WTC11 (cell line): ENCODE measurements around the gene EFCAB12. TPM values are rescaled to one million over a fixed set of nuclear protein-coding genes. Genes with fewer than 3 reads are reported as not detected.
A peak's percentile ranks its signal among the peaks of the same experiment; 100 is the strongest.

Experiments
- ATAC-seq: fragments of 200-7000 bp; cut with Tn5 transposase; 2 replicates; pipeline ENCODE4 v1.10.0; 2021; ENCODE audit warnings: mild to moderate bottlenecking, moderate library complexity
- CTCF ChIA-PET: fragments of 300-600 bp; sonication (Branson Sonifier 250); formaldehyde crosslinking; loops from one replicate; lab custom pipeline; 2021; ENCODE audit warnings: antibody characterized with exemption; lab: Charles Lee
- POLR2A ChIA-PET: fragments of 350-600 bp; sonication (Branson Sonifier 250); formaldehyde crosslinking; loops from one replicate; lab custom pipeline; 2021; ENCODE audit warnings: antibody characterized with exemption; lab: Charles Lee
- DNase-seq: peaks from one replicate; pipeline ENCODE4 v3.0.0; 2021; ENCODE audit warnings: low spot score
- H3K27ac Mint-ChIP-seq: 2 replicates; pipeline ENCODE4 v1.8.0; 2021; ENCODE audit warnings: mixed read lengths
- H3K27me3 Mint-ChIP-seq: 2 replicates; pipeline ENCODE4 v1.8.0; 2021; ENCODE audit warnings: low read depth, mild to moderate bottlenecking, moderate library complexity, mixed read lengths
- H3K36me3 Mint-ChIP-seq: 2 replicates; pipeline ENCODE4 v1.8.0; 2021; ENCODE audit warnings: mixed read lengths
- H3K4me1 Mint-ChIP-seq: 2 replicates; pipeline ENCODE4 v1.8.0; 2022; ENCODE audit warnings: mixed read lengths
- H3K4me3 Mint-ChIP-seq: 2 replicates; pipeline ENCODE4 v1.8.0; 2021; ENCODE audit warnings: mild to moderate bottlenecking, moderate library complexity, mixed read lengths
- H3K9me3 Mint-ChIP-seq: 2 replicates; pipeline ENCODE4 v1.8.0; 2021; ENCODE audit warnings: mixed read lengths
- ELF4 ChIP-seq: sonication (generic); formaldehyde crosslinking; IDR thresholded peaks from 2 replicates; pipeline ENCODE4 v1.8.1; 2022; ENCODE audit warnings: low read depth, mild to moderate bottlenecking, moderate library complexity, missing genetic modification reagents
- EMX1 ChIP-seq: fragments of 250-450 bp; sonication (Bioruptor Pico); IDR thresholded peaks from 2 replicates; pipeline ENCODE4 v1.8.0; 2021; ENCODE audit warnings: mild to moderate bottlenecking
- FOXK1 ChIP-seq: sonication (generic); formaldehyde crosslinking; IDR thresholded peaks from 2 replicates; pipeline ENCODE4 v1.8.0; 2022; ENCODE audit warnings: mild to moderate bottlenecking, moderate library complexity, missing genetic modification reagents
- GABPB1 ChIP-seq: sonication (generic); formaldehyde crosslinking; IDR thresholded peaks from 2 replicates; pipeline ENCODE4 v1.8.1; 2023; ENCODE audit warnings: mild to moderate bottlenecking, missing genetic modification reagents
- GTF2I ChIP-seq: fragments of 250-450 bp; sonication (Bioruptor Pico); conservative IDR thresholded peaks from 2 replicates; pipeline ENCODE4 v1.4.0; 2021; ENCODE audit warnings: mild to moderate bottlenecking
- MXD4 ChIP-seq: fragments of 250-450 bp; sonication (Bioruptor Pico); IDR thresholded peaks from 2 replicates; pipeline ENCODE4 v1.8.0; 2021; ENCODE audit warnings: mild to moderate bottlenecking, moderate library complexity, borderline replicate concordance
- NR1H2 ChIP-seq: sonication (generic); formaldehyde crosslinking; IDR thresholded peaks from 2 replicates; pipeline ENCODE4 v1.9.0; 2021; ENCODE audit warnings: mild to moderate bottlenecking, moderate library complexity, missing genetic modification reagents
- TP53 ChIP-seq: sonication (generic); formaldehyde crosslinking; IDR thresholded peaks from 2 replicates; pipeline ENCODE4 v1.8.1; 2023; ENCODE audit warnings: mild to moderate bottlenecking, missing genetic modification reagents
- ZBTB21 ChIP-seq: sonication (generic); formaldehyde crosslinking; IDR thresholded peaks from 2 replicates; pipeline ENCODE4 v1.8.1; 2023; ENCODE audit warnings: mild to moderate bottlenecking, missing genetic modification reagents, borderline replicate concordance
- ZNF121 ChIP-seq: sonication (generic); formaldehyde crosslinking; IDR thresholded peaks from 2 replicates; pipeline ENCODE4 v1.8.0; 2023; ENCODE audit warnings: missing genetic modification reagents
- ZNF219 ChIP-seq: sonication (generic); formaldehyde crosslinking; IDR thresholded peaks from 2 replicates; pipeline ENCODE4 v1.8.0; 2023; ENCODE audit warnings: missing genetic modification reagents, mild to moderate bottlenecking, borderline replicate concordance
- ZNF232 ChIP-seq: sonication (generic); formaldehyde crosslinking; IDR thresholded peaks from 2 replicates; pipeline ENCODE4 v1.8.0; 2022; ENCODE audit warnings: mild to moderate bottlenecking, missing genetic modification reagents
- ZNF317 ChIP-seq: sonication (generic); formaldehyde crosslinking; IDR thresholded peaks from 2 replicates; pipeline ENCODE4 v1.8.1; 2023; ENCODE audit warnings: low read depth, mild to moderate bottlenecking, moderate library complexity, missing genetic modification reagents, borderline replicate concordance
- ZNF423 ChIP-seq: fragments of 250-450 bp; sonication (Bioruptor Pico); IDR thresholded peaks from 2 replicates; pipeline ENCODE4 v2.1.2; 2022; ENCODE audit warnings: mild to moderate bottlenecking, moderate library complexity
- total RNA-seq: library from RNA; stranded (reverse); gene quantifications from 3 replicates; pipeline ENCODE4 v1.2.3, GENCODE V29; 2021
- TF ChIP-seq, protein P1 (sequence below): sonication (generic); formaldehyde crosslinking; IDR thresholded peaks from 2 replicates; pipeline ENCODE4 v1.8.0; 2023; ENCODE audit warnings: missing genetic modification reagents
- TF ChIP-seq, protein P2 (sequence below): sonication (generic); formaldehyde crosslinking; IDR thresholded peaks from 2 replicates; pipeline ENCODE4 v1.8.1; 2022; ENCODE audit warnings: mild to moderate bottlenecking, moderate library complexity, missing genetic modification reagents
- TF ChIP-seq, protein P3 (sequence below): sonication (generic); formaldehyde crosslinking; IDR thresholded peaks from 2 replicates; pipeline ENCODE4 v1.8.0; 2022; ENCODE audit warnings: mild to moderate bottlenecking, missing genetic modification reagents
- TF ChIP-seq, protein P4 (sequence below): sonication (generic); formaldehyde crosslinking; IDR thresholded peaks from 2 replicates; pipeline ENCODE4 v1.8.0; 2022; ENCODE audit warnings: mild to moderate bottlenecking, missing genetic modification reagents
- TF ChIP-seq, protein P5 (sequence below): sonication (generic); formaldehyde crosslinking; IDR thresholded peaks from 2 replicates; pipeline ENCODE4 v1.8.0; 2022; ENCODE audit warnings: mild to moderate bottlenecking, missing genetic modification reagents
- TF ChIP-seq, protein P6 (sequence below): fragments of 200-600 bp; IDR thresholded peaks from 2 replicates; pipeline ENCODE4 v1.8.0; 2022; ENCODE audit warnings: antibody characterized with exemption
- TF ChIP-seq, protein P7 (sequence below): sonication (generic); formaldehyde crosslinking; IDR thresholded peaks from 2 replicates; pipeline ENCODE4 v1.8.1; 2023; ENCODE audit warnings: mild to moderate bottlenecking, missing genetic modification reagents, borderline replicate concordance
- TF ChIP-seq, protein P8 (sequence below): sonication (generic); formaldehyde crosslinking; IDR thresholded peaks from 2 replicates; pipeline ENCODE4 v1.8.0; 2022; ENCODE audit warnings: mild to moderate bottlenecking, missing genetic modification reagents

EFCAB12 gene
- total RNA-seq, 1 experiment from 2014 or later, result 0.20 TPM

DNA sequence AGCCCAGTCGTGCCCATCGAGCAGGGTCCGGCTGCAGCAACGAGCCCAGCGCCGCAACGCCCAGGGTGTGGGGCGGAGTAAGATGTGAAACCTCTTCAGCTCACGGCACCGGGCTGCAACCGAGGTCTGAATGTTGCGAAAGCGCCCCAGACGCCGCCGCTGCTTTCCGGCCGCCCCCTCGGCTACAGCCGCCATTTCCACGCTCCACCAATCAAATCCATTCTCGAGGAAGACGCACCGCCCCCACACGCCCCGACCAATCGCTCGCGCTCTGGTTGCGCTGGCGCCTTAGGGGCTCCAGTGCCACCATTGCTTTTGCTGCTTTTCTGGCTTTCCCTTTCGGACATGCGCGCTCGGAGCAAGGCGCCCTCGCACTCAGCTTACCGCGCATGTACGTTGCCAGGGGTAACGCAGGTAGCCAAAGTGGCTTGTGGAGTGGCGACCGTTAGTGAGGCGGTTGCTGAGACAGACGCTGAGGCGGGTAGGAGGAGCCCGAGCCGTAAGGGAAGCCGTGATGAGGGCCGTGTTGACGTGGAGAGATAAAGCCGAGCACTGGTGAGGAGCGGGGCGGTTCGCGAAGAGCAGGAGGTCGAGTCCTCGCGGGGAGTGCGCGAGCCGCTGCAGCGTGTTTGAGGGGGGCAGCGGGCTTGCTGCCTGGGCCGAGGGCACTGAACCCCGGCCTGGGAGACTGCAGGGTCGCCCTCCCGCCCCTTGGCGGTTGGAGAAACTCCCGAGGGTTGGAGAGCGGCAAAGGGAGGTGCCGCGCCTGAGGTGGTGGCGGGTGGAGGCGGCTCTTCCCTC, 11.6 kb upstream of the EFCAB12 start, which contains the start of the genes IFT122 and MBD4 (continued):
- peak; percentile 34; the same call in 1 of the 2 replicates for TF ChIP-seq GABPB1 (CRISPR knock-in tag)
- no peak for TF ChIP-seq NR1H2 (CRISPR knock-in tag)
- TF ChIP-seq FOXK1 (CRISPR knock-in tag), result peak; percentile 94
- no peak for TF ChIP-seq ELF4
- TF ChIP-seq, protein P1, sequence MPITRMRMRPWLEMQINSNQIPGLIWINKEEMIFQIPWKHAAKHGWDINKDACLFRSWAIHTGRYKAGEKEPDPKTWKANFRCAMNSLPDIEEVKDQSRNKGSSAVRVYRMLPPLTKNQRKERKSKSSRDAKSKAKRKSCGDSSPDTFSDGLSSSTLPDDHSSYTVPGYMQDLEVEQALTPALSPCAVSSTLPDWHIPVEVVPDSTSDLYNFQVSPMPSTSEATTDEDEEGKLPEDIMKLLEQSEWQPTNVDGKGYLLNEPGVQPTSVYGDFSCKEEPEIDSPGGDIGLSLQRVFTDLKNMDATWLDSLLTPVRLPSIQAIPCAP (CRISPR knock-in tag), result no peak
- TF ChIP-seq, protein P2, sequence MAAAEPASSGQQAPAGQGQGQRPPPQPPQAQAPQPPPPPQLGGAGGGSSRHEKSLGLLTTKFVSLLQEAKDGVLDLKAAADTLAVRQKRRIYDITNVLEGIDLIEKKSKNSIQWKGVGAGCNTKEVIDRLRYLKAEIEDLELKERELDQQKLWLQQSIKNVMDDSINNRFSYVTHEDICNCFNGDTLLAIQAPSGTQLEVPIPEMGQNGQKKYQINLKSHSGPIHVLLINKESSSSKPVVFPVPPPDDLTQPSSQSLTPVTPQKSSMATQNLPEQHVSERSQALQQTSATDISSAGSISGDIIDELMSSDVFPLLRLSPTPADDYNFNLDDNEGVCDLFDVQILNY (CRISPR knock-in tag), result peak; percentile 42; the same call in 1 of the 2 replicates
- no peak for TF ChIP-seq ZNF423 (CRISPR knock-in tag)
- TF ChIP-seq ZBTB21 (CRISPR knock-in tag), result peak; percentile 58; the same call in 1 of the 2 replicates
- peak; percentile 87; the same call in 1 of the 2 replicates for TF ChIP-seq ZNF232 (CRISPR knock-in tag)
- no peak for TF ChIP-seq ZNF121 (CRISPR knock-in tag)
- no peak for TF ChIP-seq TP53 (CRISPR knock-in tag)
- TF ChIP-seq MXD4 (CRISPR knock-in tag), result no peak
- no peak for TF ChIP-seq ZNF219 (CRISPR knock-in tag)
- TF ChIP-seq, all 79 proteins: peak for 21

DNA sequence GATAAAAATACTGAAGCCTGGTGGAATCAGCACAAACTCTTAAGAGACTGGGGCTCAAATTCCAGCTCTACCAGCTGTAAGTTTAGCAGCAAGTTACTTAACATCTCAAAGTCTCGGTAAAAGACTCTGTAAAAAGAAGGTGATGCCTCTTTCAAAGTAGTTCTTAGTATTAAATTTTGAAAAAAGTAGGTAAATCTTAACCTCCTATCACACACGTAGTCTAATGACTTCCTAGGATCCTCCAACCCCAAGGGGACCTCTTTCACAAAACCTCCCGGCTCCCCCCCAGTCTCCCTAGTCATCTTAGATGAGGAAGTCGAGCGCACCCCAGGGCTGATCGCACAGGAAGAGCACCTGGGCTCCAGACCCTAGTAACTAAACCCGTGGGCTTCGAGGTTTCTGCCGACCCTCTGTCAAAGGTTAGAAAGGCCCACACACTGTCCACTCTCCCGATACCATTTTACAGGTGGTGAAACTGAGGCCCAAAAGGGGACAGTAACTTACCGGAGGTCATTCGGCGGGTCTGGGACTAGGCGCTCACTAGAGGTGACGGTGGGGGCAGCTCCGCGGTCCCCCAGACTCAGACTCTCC, 10.9 kb upstream of the EFCAB12 start:
- Mint-ChIP-seq H3K4me3 (peak overlapping the region; percentile 99), H3K27me3 (no peaks in the 10 kb centered on the region; the same call in 1 of the 2 replicates), H3K27ac (peak overlapping the region; percentile 100), H3K4me1 (peaks cover 31% of the 10 kb centered on the region), H3K9me3 (no peaks in the 10 kb centered on the region), H3K36me3 (peaks cover 38% of the 10 kb centered on the region)
- POLR2A ChIA-PET, result interaction anchor here (0.6 to 1.8 kb wide), 7 partner anchors 8 to 169 kb away, joined by 3 to 10 read pairs (median 3); partner anchors contain the start of gene EFCAB12
- CTCF ChIA-PET, result interaction anchor here (0.6 to 2.9 kb wide), 9 partner anchors 9 to 95 kb away, joined by 3 to 25 read pairs (median 4); partner anchors contain the start of gene EFCAB12
- DNase-seq (peak; percentile 37), ATAC-seq (peak; percentile 0; the same call in 1 of the 2 replicates)
- no peak for TF ChIP-seq FOXK1 (CRISPR knock-in tag)
- peak; percentile 98 for TF ChIP-seq GTF2I (CRISPR knock-in tag)
- TF ChIP-seq, protein P3, sequence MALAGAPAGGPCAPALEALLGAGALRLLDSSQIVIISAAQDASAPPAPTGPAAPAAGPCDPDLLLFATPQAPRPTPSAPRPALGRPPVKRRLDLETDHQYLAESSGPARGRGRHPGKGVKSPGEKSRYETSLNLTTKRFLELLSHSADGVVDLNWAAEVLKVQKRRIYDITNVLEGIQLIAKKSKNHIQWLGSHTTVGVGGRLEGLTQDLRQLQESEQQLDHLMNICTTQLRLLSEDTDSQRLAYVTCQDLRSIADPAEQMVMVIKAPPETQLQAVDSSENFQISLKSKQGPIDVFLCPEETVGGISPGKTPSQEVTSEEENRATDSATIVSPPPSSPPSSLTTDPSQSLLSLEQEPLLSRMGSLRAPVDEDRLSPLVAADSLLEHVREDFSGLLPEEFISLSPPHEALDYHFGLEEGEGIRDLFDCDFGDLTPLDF (CRISPR knock-in tag), result no peak
- no peak for TF ChIP-seq ZBTB21 (CRISPR knock-in tag)
- TF ChIP-seq ZNF317 (CRISPR knock-in tag), result 0 out of 2 replicates have a peak, but pooled peaks have one; percentile 41
- no peak for TF ChIP-seq EMX1 (CRISPR knock-in tag)
- no peak for TF ChIP-seq ZNF232 (CRISPR knock-in tag)
- TF ChIP-seq, protein P4, sequence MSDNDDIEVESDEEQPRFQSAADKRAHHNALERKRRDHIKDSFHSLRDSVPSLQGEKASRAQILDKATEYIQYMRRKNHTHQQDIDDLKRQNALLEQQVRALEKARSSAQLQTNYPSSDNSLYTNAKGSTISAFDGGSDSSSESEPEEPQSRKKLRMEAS (CRISPR knock-in tag), result no peak
- TF ChIP-seq, protein P5, sequence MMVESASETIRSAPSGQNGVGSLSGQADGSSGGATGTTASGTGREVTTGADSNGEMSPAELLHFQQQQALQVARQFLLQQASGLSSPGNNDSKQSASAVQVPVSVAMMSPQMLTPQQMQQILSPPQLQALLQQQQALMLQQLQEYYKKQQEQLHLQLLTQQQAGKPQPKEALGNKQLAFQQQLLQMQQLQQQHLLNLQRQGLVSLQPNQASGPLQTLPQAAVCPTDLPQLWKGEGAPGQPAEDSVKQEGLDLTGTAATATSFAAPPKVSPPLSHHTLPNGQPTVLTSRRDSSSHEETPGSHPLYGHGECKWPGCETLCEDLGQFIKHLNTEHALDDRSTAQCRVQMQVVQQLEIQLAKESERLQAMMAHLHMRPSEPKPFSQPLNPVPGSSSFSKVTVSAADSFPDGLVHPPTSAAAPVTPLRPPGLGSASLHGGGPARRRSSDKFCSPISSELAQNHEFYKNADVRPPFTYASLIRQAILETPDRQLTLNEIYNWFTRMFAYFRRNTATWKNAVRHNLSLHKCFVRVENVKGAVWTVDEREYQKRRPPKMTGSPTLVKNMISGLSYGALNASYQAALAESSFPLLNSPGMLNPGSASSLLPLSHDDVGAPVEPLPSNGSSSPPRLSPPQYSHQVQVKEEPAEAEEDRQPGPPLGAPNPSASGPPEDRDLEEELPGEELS (CRISPR knock-in tag), result peak; percentile 60; the same call in 1 of the 2 replicates
- TF ChIP-seq, protein P6, sequence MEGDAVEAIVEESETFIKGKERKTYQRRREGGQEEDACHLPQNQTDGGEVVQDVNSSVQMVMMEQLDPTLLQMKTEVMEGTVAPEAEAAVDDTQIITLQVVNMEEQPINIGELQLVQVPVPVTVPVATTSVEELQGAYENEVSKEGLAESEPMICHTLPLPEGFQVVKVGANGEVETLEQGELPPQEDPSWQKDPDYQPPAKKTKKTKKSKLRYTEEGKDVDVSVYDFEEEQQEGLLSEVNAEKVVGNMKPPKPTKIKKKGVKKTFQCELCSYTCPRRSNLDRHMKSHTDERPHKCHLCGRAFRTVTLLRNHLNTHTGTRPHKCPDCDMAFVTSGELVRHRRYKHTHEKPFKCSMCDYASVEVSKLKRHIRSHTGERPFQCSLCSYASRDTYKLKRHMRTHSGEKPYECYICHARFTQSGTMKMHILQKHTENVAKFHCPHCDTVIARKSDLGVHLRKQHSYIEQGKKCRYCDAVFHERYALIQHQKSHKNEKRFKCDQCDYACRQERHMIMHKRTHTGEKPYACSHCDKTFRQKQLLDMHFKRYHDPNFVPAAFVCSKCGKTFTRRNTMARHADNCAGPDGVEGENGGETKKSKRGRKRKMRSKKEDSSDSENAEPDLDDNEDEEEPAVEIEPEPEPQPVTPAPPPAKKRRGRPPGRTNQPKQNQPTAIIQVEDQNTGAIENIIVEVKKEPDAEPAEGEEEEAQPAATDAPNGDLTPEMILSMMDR, result no peak
- TF ChIP-seq, protein P7, sequence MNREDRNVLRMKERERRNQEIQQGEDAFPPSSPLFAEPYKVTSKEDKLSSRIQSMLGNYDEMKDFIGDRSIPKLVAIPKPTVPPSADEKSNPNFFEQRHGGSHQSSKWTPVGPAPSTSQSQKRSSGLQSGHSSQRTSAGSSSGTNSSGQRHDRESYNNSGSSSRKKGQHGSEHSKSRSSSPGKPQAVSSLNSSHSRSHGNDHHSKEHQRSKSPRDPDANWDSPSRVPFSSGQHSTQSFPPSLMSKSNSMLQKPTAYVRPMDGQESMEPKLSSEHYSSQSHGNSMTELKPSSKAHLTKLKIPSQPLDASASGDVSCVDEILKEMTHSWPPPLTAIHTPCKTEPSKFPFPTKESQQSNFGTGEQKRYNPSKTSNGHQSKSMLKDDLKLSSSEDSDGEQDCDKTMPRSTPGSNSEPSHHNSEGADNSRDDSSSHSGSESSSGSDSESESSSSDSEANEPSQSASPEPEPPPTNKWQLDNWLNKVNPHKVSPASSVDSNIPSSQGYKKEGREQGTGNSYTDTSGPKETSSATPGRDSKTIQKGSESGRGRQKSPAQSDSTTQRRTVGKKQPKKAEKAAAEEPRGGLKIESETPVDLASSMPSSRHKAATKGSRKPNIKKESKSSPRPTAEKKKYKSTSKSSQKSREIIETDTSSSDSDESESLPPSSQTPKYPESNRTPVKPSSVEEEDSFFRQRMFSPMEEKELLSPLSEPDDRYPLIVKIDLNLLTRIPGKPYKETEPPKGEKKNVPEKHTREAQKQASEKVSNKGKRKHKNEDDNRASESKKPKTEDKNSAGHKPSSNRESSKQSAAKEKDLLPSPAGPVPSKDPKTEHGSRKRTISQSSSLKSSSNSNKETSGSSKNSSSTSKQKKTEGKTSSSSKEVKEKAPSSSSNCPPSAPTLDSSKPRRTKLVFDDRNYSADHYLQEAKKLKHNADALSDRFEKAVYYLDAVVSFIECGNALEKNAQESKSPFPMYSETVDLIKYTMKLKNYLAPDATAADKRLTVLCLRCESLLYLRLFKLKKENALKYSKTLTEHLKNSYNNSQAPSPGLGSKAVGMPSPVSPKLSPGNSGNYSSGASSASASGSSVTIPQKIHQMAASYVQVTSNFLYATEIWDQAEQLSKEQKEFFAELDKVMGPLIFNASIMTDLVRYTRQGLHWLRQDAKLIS (CRISPR knock-in tag), result no peak
- TF ChIP-seq, protein P8, sequence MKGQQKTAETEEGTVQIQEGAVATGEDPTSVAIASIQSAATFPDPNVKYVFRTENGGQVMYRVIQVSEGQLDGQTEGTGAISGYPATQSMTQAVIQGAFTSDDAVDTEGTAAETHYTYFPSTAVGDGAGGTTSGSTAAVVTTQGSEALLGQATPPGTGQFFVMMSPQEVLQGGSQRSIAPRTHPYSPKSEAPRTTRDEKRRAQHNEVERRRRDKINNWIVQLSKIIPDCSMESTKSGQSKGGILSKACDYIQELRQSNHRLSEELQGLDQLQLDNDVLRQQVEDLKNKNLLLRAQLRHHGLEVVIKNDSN (CRISPR knock-in tag), result 0 out of 2 replicates have a peak, but pooled peaks have one; percentile 44
